H9 (cell line): ENCODE data around the gene ARID3C. TPM values are rescaled to one million over a fixed set of nuclear protein-coding genes. Genes with fewer than 3 reads are reported as not detected.

Experiments
- DNase-seq: peaks from one replicate; pipeline ENCODE4 v3.0.0-alpha.2; 2017
- H2AFZ ChIP-seq: one replicate; pipeline ENCODE4 v1.6.1; 2013; ENCODE audit warnings: mild to moderate bottlenecking, low read length, control low read depth, moderate library complexity
- H2AK5ac ChIP-seq: 2 replicates; pipeline ENCODE4 v1.6.1; 2013; ENCODE audit warnings: low read length, control low read depth, mixed read lengths; ENCODE audit not compliant: insufficient read length
- H2BK120ac ChIP-seq: one replicate; pipeline ENCODE4 v1.6.1; 2013; ENCODE audit warnings: low read depth, mild to moderate bottlenecking, low read length, control low read depth, inconsistent platforms; ENCODE audit not compliant: poor library complexity, severe bottlenecking
- H2BK12ac ChIP-seq: 2 replicates; pipeline ENCODE4 v1.6.1; 2013; ENCODE audit warnings: low read length, control low read depth, mixed read lengths, low read depth; ENCODE audit not compliant: insufficient read length
- H2BK15ac ChIP-seq: 2 replicates; pipeline ENCODE4 v1.6.1; 2013; ENCODE audit warnings: low read depth, low read length, control low read depth
- H2BK20ac ChIP-seq: one replicate; pipeline ENCODE4 v1.6.1; 2013; ENCODE audit warnings: low read depth, mild to moderate bottlenecking, low read length, control low read depth, inconsistent platforms; ENCODE audit not compliant: poor library complexity, severe bottlenecking
- H2BK5ac ChIP-seq: 2 replicates; pipeline ENCODE4 v1.6.1; 2013; ENCODE audit warnings: low read length, control low read depth, mixed read lengths; ENCODE audit not compliant: insufficient read length
- H3K14ac ChIP-seq: 2 replicates; pipeline ENCODE4 v1.6.1; 2013; ENCODE audit warnings: low read length, control low read depth; ENCODE audit not compliant: insufficient read depth
- H3K18ac ChIP-seq: 2 replicates; pipeline ENCODE4 v1.6.1; 2013; ENCODE audit warnings: low read depth, mild to moderate bottlenecking, mixed read lengths, low read length, control low read depth; ENCODE audit not compliant: insufficient read length
- H3K23ac ChIP-seq: 2 replicates; pipeline ENCODE4 v1.6.1; 2013; ENCODE audit warnings: low read length, control low read depth, mixed read lengths, low read depth; ENCODE audit not compliant: insufficient read length
- H3K23me2 ChIP-seq: 2 replicates; pipeline ENCODE4 v1.6.1; 2013; ENCODE audit warnings: low read depth, mild to moderate bottlenecking, mixed read lengths, low read length, control low read depth; ENCODE audit not compliant: insufficient read length, poor library complexity, severe bottlenecking
- H3K27ac ChIP-seq: 2 replicates; pipeline ENCODE4 v1.5.1; 2013; ENCODE audit warnings: low read length, control low read depth, mixed read lengths, low read depth; ENCODE audit not compliant: insufficient read length
- H3K27me3 ChIP-seq: 2 replicates; pipeline ENCODE4 v1.6.1; 2013; ENCODE audit warnings: low read length, control low read depth, inconsistent platforms; ENCODE audit not compliant: insufficient read depth
- H3K4ac ChIP-seq: 2 replicates; pipeline ENCODE4 v1.6.1; 2013; ENCODE audit warnings: low read depth, mild to moderate bottlenecking, control low read depth, inconsistent platforms, low read length, moderate library complexity
- H3K4me1 ChIP-seq: 2 replicates; pipeline ENCODE4 v1.6.1; 2013; ENCODE audit warnings: low read length, control low read depth, inconsistent platforms; ENCODE audit not compliant: insufficient read depth
- H3K4me2 ChIP-seq: 2 replicates; pipeline ENCODE4 v1.6.1; 2013; ENCODE audit warnings: low read length, control low read depth, mixed read lengths; ENCODE audit not compliant: insufficient read length, insufficient read depth
- H3K56ac ChIP-seq: 2 replicates; pipeline ENCODE4 v1.6.1; 2013; ENCODE audit warnings: low read depth, mild to moderate bottlenecking, mixed read lengths, low read length, control low read depth; ENCODE audit not compliant: insufficient read length
- H3K79me1 ChIP-seq: 2 replicates; pipeline ENCODE4 v1.6.1; 2013; ENCODE audit warnings: low read depth, mild to moderate bottlenecking, moderate library complexity, low read length, control low read depth, inconsistent platforms; ENCODE audit not compliant: insufficient read depth, poor library complexity, severe bottlenecking
- H3K79me2 ChIP-seq: 2 replicates; pipeline ENCODE4 v1.6.1; 2013; ENCODE audit warnings: low read length, control low read depth, inconsistent platforms; ENCODE audit not compliant: insufficient read depth
- H3K9ac ChIP-seq: 2 replicates; pipeline ENCODE4 v1.6.1; 2013; ENCODE audit warnings: low read length, control low read depth, mixed read lengths; ENCODE audit not compliant: insufficient read length; ENCODE audit errors: extremely low read depth
- H3K9me3 ChIP-seq: one replicate; pipeline ENCODE4 v1.6.1; 2013; ENCODE audit warnings: low read depth, low read length, inconsistent platforms; ENCODE audit not compliant: control insufficient read depth
- H3T11ph ChIP-seq: one replicate; pipeline ENCODE4 v1.6.1; 2013; ENCODE audit warnings: mild to moderate bottlenecking, low read length, control low read depth, inconsistent platforms
- H4K20me1 ChIP-seq: one replicate; pipeline ENCODE4 v1.6.1; 2013; ENCODE audit not compliant: control insufficient read depth, insufficient read length, insufficient read depth
- H4K5ac ChIP-seq: 2 replicates; pipeline ENCODE4 v1.6.1; 2013; ENCODE audit warnings: low read depth, mild to moderate bottlenecking, mixed read lengths, low read length, control low read depth; ENCODE audit not compliant: insufficient read length
- H4K8ac ChIP-seq: replicated peaks from 2 replicates; pipeline ENCODE4 v1.6.1; 2013; ENCODE audit warnings: low read length, control low read depth, mixed read lengths, low read depth; ENCODE audit not compliant: insufficient read length
- H4K91ac ChIP-seq: 2 replicates; pipeline ENCODE4 v1.6.1; 2013; ENCODE audit warnings: low read depth, mild to moderate bottlenecking, moderate library complexity, mixed read lengths, low read length, control low read depth; ENCODE audit not compliant: insufficient read length
- H3K27ac Mint-ChIP-seq, 3 experiments: 2 replicates in 2 of 3; 3 replicates in 1 of 3; pipeline ENCODE4 v1.8.0; 2020 to 2021; ENCODE audit warnings: mixed read lengths in 3 of 3, mild to moderate bottlenecking in 1 of 3, moderate library complexity in 1 of 3
- H3K27me3 Mint-ChIP-seq: 2 replicates; pipeline ENCODE4 v1.8.0; 2021; ENCODE audit warnings: low read depth, mild to moderate bottlenecking, moderate library complexity, mixed read lengths
- H3K36me3 Mint-ChIP-seq, 3 experiments: 2 replicates in 2 of 3; 3 replicates in 1 of 3; pipeline ENCODE4 v1.8.0; 2020 to 2021; ENCODE audit warnings: low read depth in 3 of 3, mixed read lengths in 3 of 3; ENCODE audit not compliant: insufficient read depth in 1 of 3
- H3K4me1 Mint-ChIP-seq, 2 experiments: 2 replicates each; pipeline ENCODE4 v1.8.0; 2020; ENCODE audit warnings: mixed read lengths in 2 of 2
- H3K4me3 Mint-ChIP-seq, 2 experiments: 2 replicates in 1 of 2; 3 replicates in 1 of 2; pipeline ENCODE4 v1.8.0; 2020 to 2021; ENCODE audit warnings: mild to moderate bottlenecking in 2 of 2, mixed read lengths in 2 of 2, moderate library complexity in 1 of 2
- H3K9me3 Mint-ChIP-seq, 2 experiments: 2 replicates in 1 of 2; 3 replicates in 1 of 2; pipeline ENCODE4 v1.8.0; 2020; ENCODE audit warnings: mild to moderate bottlenecking in 2 of 2, mixed read lengths in 2 of 2, moderate library complexity in 1 of 2
- WGBS: extraction: QIAGEN DNeasy Blood & Tissue Kit; methylation state at CpG from one replicate; pipeline ENCODE4 v1.1.7; 2013; ENCODE audit warnings: missing lambda C conversion rate, low lambda C conversion rate, mixed read lengths; ENCODE audit not compliant: insufficient read length; ENCODE audit errors: extremely low coverage; 5-methylcytosine and 5-hydroxymethylcytosine counted together
- total RNA-seq: library from RNA; stranded (reverse); gene quantifications from 2 replicates; pipeline ENCODE4 v1.2.1, GENCODE V29; 2021
- TF ChIP-seq, protein P1 (sequence below): fragments of 200-600 bp; sonication (generic); conservative IDR thresholded peaks from 3 replicates; pipeline ENCODE4 v1.8.0; 2021; ENCODE audit warnings: antibody characterized with exemption, mild to moderate bottlenecking

Gene ARID3C
- total RNA-seq, 1 experiment from 2014 or later, result not detected

- Histone ChIP-seq H2BK15ac (no peak overlapping the region), H3K14ac (peak overlapping the region; percentile 41; the same call in 1 of the 2 replicates), H3K4ac (no peak overlapping the region), H4K5ac (no peak overlapping the region), H3K79me1 (no peaks in the 10 kb centered on the region), H2AK5ac (no peak overlapping the region), H2BK120ac (no peak overlapping the region), H3K56ac (no peak overlapping the region), H3T11ph (no peak overlapping the region), H2BK20ac (no peak overlapping the region), H3K79me2 (peaks cover 2% of the 10 kb centered on the region; the same call in 1 of the 2 replicates), H3K18ac (no peak overlapping the region), H3K4me2 (peak overlapping the region; percentile 94), H2BK5ac (no peak overlapping the region), H3K23ac (no peak overlapping the region), H2AFZ (no peak overlapping the region), H3K23me2 (peaks cover 16% of the 10 kb centered on the region), H3K27ac (no peak overlapping the region), H3K9me3 (no peaks in the 10 kb centered on the region), H4K20me1 (peaks cover 3% of the 10 kb centered on the region), H3K4me1 (peaks cover 13% of the 10 kb centered on the region; the same call in 1 of the 2 replicates), H3K9ac (peak overlapping the region; percentile 28), H3K27me3 (no peaks in the 10 kb centered on the region), H2BK12ac (no peak overlapping the region), H4K8ac (no peak overlapping the region), H4K91ac (no peak overlapping the region)
- no peak for DNase-seq
- Mint-ChIP-seq H3K4me3 (peak overlapping the region; percentile 85 to 93), H3K27me3 (no peaks in the 10 kb centered on the region; the same call in 1 of the 2 replicates), H3K9me3 (no peaks in the 10 kb centered on the region), H3K36me3 (peaks cover 17 to 28% (median 24%) of the 10 kb centered on the region in 3 experiments; a peak in 6 of 7 replicates), H3K27ac (peak overlapping the region in 1 of 3 experiments; percentile 88; a peak in 2 of 7 replicates), H3K4me1 (peaks cover 41 to 48% of the 10 kb centered on the region in 2 experiments)
- TF ChIP-seq, protein P1, sequence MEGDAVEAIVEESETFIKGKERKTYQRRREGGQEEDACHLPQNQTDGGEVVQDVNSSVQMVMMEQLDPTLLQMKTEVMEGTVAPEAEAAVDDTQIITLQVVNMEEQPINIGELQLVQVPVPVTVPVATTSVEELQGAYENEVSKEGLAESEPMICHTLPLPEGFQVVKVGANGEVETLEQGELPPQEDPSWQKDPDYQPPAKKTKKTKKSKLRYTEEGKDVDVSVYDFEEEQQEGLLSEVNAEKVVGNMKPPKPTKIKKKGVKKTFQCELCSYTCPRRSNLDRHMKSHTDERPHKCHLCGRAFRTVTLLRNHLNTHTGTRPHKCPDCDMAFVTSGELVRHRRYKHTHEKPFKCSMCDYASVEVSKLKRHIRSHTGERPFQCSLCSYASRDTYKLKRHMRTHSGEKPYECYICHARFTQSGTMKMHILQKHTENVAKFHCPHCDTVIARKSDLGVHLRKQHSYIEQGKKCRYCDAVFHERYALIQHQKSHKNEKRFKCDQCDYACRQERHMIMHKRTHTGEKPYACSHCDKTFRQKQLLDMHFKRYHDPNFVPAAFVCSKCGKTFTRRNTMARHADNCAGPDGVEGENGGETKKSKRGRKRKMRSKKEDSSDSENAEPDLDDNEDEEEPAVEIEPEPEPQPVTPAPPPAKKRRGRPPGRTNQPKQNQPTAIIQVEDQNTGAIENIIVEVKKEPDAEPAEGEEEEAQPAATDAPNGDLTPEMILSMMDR, result no peak
- no CpG with 5 or more reads among the region's 10 CpGs for WGBS
These were observed 18.8 kb upstream of the ARID3C start for GRCh38 chr9:34647651-34648050.
